Cortex of kidney (tissue), 1 donor: ENCODE measurements around the gene SPATA3.

Experiments used
- DNase-seq: peaks from one replicate; lab custom pipeline; 2025; lab: John Stamatoyannopoulos, UW

Gene SPATA3

DNA sequence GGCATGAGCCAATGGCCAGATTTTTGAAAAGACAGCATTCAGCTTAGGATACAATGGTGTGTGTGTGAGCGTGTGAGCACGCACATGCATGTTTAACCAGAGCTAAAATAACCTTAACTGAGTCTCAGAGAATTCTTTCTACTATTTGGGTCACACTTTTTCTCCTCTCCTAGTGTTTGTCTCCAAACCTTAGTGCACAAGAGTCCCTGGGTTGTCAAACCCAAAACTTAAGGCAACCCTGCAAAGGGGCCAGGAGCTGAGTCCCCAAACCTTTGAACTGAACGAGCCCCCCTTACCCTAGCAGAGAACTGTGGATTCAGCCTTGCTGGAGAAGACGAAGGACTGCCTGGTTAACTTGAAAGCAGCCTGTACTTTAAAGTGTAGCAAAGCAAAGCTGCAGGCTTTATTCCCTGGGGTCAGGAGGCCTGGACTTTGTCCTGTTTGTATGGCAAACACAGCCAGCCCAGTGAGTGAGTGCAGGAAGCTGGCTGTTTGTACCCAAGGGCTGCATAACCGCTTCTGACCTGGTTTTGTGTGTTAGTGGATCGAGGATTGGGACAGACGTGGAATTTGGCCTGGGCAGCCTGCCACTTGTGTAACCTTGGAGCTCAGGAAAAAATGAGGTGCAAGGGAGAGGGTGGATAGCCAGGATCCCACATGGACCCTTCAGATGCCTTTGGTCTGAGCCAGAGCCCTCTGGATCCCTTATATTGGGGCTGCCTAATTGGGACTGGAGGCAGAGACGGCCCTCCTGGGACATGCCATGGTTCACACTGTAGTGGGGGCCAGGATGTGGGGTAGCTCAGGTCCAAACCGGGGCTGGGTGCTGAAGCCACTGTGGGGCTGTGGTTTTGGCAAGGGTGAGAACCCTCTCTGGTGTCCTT lies 54.3 kb downstream of the SPATA3 start:
- DNase-seq = no peak

GRCh38 chr2:231051116-231051515 lies 55.2 kb downstream of the SPATA3 start:
- no peak for DNase-seq

- DNase-seq = no peak
These were observed 56.9 kb downstream of the SPATA3 start for GRCh38 chr2:231052494-231053451.

DNA sequence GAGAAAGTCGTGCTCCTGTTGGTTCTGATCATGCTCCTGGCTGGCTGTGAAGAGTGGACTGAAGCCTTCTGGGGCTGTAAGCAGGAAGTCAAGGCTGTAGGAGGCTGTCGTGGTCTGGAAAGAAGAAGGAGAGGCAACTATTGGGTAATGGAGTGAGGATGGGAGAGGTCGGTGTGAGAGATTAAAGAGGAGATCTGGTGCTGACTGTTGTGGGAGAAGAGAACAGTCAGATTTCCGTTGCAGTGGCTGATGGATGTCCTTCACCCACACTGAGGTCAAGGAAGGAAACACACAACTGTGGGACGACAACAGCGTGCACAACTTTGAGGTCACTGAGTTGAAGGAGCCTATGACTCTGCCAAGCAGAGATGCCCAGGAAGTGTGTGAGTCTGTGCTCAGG lies 57.9 kb downstream of the SPATA3 start:
- DNase-seq = no peak

- peak; percentile 41 for DNase-seq
These were observed 60.8 kb downstream of the SPATA3 start, which contains the start of gene PSMD1 for GRCh38 chr2:231056453-231057416. TSS of gene PSMD1 (plus strand) at chr2:231056867. CDS start at chr2:231057026, 159 bp downstream.

DNA sequence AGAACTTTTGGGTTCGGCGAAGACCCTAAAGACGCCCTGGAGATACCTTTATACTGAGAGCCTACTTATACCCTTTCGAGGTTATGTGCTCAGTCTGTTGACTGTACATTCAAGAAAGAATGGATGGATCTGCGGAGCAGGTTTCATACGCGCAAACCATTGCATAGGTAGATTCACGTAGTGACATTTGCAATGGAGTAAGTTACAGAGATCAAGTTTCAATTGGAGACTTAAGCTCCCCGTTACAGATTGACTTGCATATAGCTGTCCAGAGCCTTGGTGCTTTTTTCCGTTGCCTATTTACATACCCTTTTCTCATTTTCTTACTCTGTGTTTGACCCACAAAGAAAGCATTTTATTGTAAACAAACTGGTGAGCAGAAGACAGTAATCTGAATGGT lies 61.7 kb downstream of the SPATA3 start:
- no peak for DNase-seq
